ENCODE results near the gene REXO4. TPM values are rescaled to one million over a fixed set of nuclear protein-coding genes. Genes with fewer than 3 reads are reported as not detected.

The REXO4 gene
- total RNA-seq, 1 donor from 2014 or later = 17.9 TPM

GRCh38 chr9:133386338-133386737 is 31.5 kb downstream of the REXO4 start:
- Histone ChIP-seq H3K4me1 (no peaks in the 10 kb centered on the region), H3K79me2 (ENCODE audit: low read depth) (no peaks in the 10 kb centered on the region), H3K4me2 (no peak overlapping the region), H3K27ac (no peak overlapping the region), H3K9me3 (ENCODE audit: low read depth) (no peaks in the 10 kb centered on the region), H4K20me1 (ENCODE audit: low read depth) (no peaks in the 10 kb centered on the region), H3F3A (ENCODE audit: low read depth) (no peaks in the 10 kb centered on the region), H3K36me3 (no peaks in the 10 kb centered on the region), H2AFZ (replicated peaks) (no peak overlapping the region), H3K9ac (no peak overlapping the region), H3K27me3 (no peaks in the 10 kb centered on the region), H3K4me3 (no peak overlapping the region)
- no peak for DNase-seq (ENCODE audit: low spot score)
- peaks cover 2% of the 10 kb centered on the region for H3K36me3 Mint-ChIP-seq
- H3K27ac Mint-ChIP-seq = no peak overlapping the region
- TF ChIP-seq CTCF (IDR thresholded peaks at IDR 0.05) (no peak), EZH2 (IDR thresholded peaks at IDR 0.05) (no peak), EZH2phosphoT487 (IDR thresholded peaks at IDR 0.05) (no peak)
- H3K9me3 Mint-ChIP-seq = peaks cover 4% of the 10 kb centered on the region
- H3K4me1 Mint-ChIP-seq = peaks cover 2% of the 10 kb centered on the region
- H3K4me3 Mint-ChIP-seq = no peak overlapping the region
- peaks cover 2% of the 10 kb centered on the region for H3K27me3 Mint-ChIP-seq (ENCODE audit: insufficient read depth, low read depth)

- no peak overlapping the region for H3K27ac Mint-ChIP-seq
- Histone ChIP-seq H2AFZ (replicated peaks) (no peak overlapping the region), H3K27me3 (no peaks in the 10 kb centered on the region), H3K4me3 (no peak overlapping the region), H3K79me2 (ENCODE audit: low read depth) (no peaks in the 10 kb centered on the region), H3K4me2 (no peak overlapping the region), H3K36me3 (no peaks in the 10 kb centered on the region), H3K4me1 (no peaks in the 10 kb centered on the region), H4K20me1 (ENCODE audit: low read depth) (no peaks in the 10 kb centered on the region), H3K9me3 (ENCODE audit: low read depth) (no peaks in the 10 kb centered on the region), H3K27ac (no peak overlapping the region), H3F3A (ENCODE audit: low read depth) (no peaks in the 10 kb centered on the region), H3K9ac (no peak overlapping the region)
- H3K4me3 Mint-ChIP-seq = no peak overlapping the region
- peaks cover 2% of the 10 kb centered on the region for H3K4me1 Mint-ChIP-seq
- peaks cover 2% of the 10 kb centered on the region for H3K36me3 Mint-ChIP-seq
- DNase-seq (ENCODE audit: low spot score) = no peak
- H3K27me3 Mint-ChIP-seq (ENCODE audit: insufficient read depth, low read depth) = peaks cover 2% of the 10 kb centered on the region
- TF ChIP-seq EZH2 (IDR thresholded peaks at IDR 0.05) = no peak
- no peak for TF ChIP-seq EZH2phosphoT487 (IDR thresholded peaks at IDR 0.05)
- no peak for TF ChIP-seq CTCF (IDR thresholded peaks at IDR 0.05)
- H3K9me3 Mint-ChIP-seq = peaks cover 4% of the 10 kb centered on the region
Observed at GRCh38 chr9:133385452-133385851, 32.4 kb downstream of the REXO4 start.

- Mint-ChIP-seq H3K27me3 (ENCODE audit: insufficient read depth, low read depth) (peaks cover 1% of the 10 kb centered on the region), H3K9me3 (no peaks in the 10 kb centered on the region), H3K27ac (no peak overlapping the region), H3K36me3 (peaks cover 2% of the 10 kb centered on the region), H3K4me3 (no peak overlapping the region), H3K4me1 (no peaks in the 10 kb centered on the region)
- H3K36me3 ChIP-seq = no peaks in the 10 kb centered on the region
- H3K4me3 ChIP-seq = no peak overlapping the region
- H4K20me1 ChIP-seq (ENCODE audit: low read depth) = no peaks in the 10 kb centered on the region
- no peaks in the 10 kb centered on the region for H3K4me1 ChIP-seq
- no peak overlapping the region for H3K9ac ChIP-seq
- H3K27me3 ChIP-seq = no peaks in the 10 kb centered on the region
- TF ChIP-seq CTCF (IDR thresholded peaks at IDR 0.05) (no peak), EZH2 (IDR thresholded peaks at IDR 0.05) (no peak), EZH2phosphoT487 (IDR thresholded peaks at IDR 0.05) (no peak)
- no peak for DNase-seq (ENCODE audit: low spot score)
- H3K4me2 ChIP-seq = no peak overlapping the region
- H3F3A ChIP-seq (ENCODE audit: low read depth) = no peaks in the 10 kb centered on the region
- H2AFZ ChIP-seq (replicated peaks) = no peak overlapping the region
- no peaks in the 10 kb centered on the region for H3K79me2 ChIP-seq (ENCODE audit: low read depth)
- no peaks in the 10 kb centered on the region for H3K9me3 ChIP-seq (ENCODE audit: low read depth)
- H3K27ac ChIP-seq = no peak overlapping the region
Observed at GRCh38 chr9:133384736-133385321, 33.0 kb downstream of the REXO4 start.

Data from neural progenitor cell (in vitro differentiated cells).